H9 (cell line): ENCODE data around the gene GGT1. TPM values are rescaled to one million over a fixed set of nuclear protein-coding genes. Genes with fewer than 3 reads are reported as not detected.
"Not testable (repeated sequence)": the region's sequence is repeated elsewhere in the genome, so short reads cannot be mapped to it uniquely, and the experiment has no call there.

ENCODE experiments used
- DNase-seq: peaks from one replicate; pipeline ENCODE4 v3.0.0-alpha.2; 2017
- H2AFZ ChIP-seq: one replicate; pipeline ENCODE4 v1.6.1; 2013; ENCODE audit warnings: mild to moderate bottlenecking, low read length, control low read depth, moderate library complexity
- H2AK5ac ChIP-seq: 2 replicates; pipeline ENCODE4 v1.6.1; 2013; ENCODE audit warnings: low read length, control low read depth, mixed read lengths; ENCODE audit not compliant: insufficient read length
- H2BK120ac ChIP-seq: one replicate; pipeline ENCODE4 v1.6.1; 2013; ENCODE audit warnings: low read depth, mild to moderate bottlenecking, low read length, control low read depth, inconsistent platforms; ENCODE audit not compliant: poor library complexity, severe bottlenecking
- H2BK12ac ChIP-seq: 2 replicates; pipeline ENCODE4 v1.6.1; 2013; ENCODE audit warnings: low read length, control low read depth, mixed read lengths, low read depth; ENCODE audit not compliant: insufficient read length
- H2BK15ac ChIP-seq: 2 replicates; pipeline ENCODE4 v1.6.1; 2013; ENCODE audit warnings: low read depth, low read length, control low read depth
- H2BK20ac ChIP-seq: one replicate; pipeline ENCODE4 v1.6.1; 2013; ENCODE audit warnings: low read depth, mild to moderate bottlenecking, low read length, control low read depth, inconsistent platforms; ENCODE audit not compliant: poor library complexity, severe bottlenecking
- H2BK5ac ChIP-seq: 2 replicates; pipeline ENCODE4 v1.6.1; 2013; ENCODE audit warnings: low read length, control low read depth, mixed read lengths; ENCODE audit not compliant: insufficient read length
- H3K14ac ChIP-seq: 2 replicates; pipeline ENCODE4 v1.6.1; 2013; ENCODE audit warnings: low read length, control low read depth; ENCODE audit not compliant: insufficient read depth
- H3K18ac ChIP-seq: 2 replicates; pipeline ENCODE4 v1.6.1; 2013; ENCODE audit warnings: low read depth, mild to moderate bottlenecking, mixed read lengths, low read length, control low read depth; ENCODE audit not compliant: insufficient read length
- H3K23ac ChIP-seq: 2 replicates; pipeline ENCODE4 v1.6.1; 2013; ENCODE audit warnings: low read length, control low read depth, mixed read lengths, low read depth; ENCODE audit not compliant: insufficient read length
- H3K23me2 ChIP-seq: 2 replicates; pipeline ENCODE4 v1.6.1; 2013; ENCODE audit warnings: low read depth, mild to moderate bottlenecking, mixed read lengths, low read length, control low read depth; ENCODE audit not compliant: insufficient read length, poor library complexity, severe bottlenecking
- H3K27ac ChIP-seq: 2 replicates; pipeline ENCODE4 v1.5.1; 2013; ENCODE audit warnings: low read length, control low read depth, mixed read lengths, low read depth; ENCODE audit not compliant: insufficient read length
- H3K27me3 ChIP-seq: 2 replicates; pipeline ENCODE4 v1.6.1; 2013; ENCODE audit warnings: low read length, control low read depth, inconsistent platforms; ENCODE audit not compliant: insufficient read depth
- H3K4ac ChIP-seq: 2 replicates; pipeline ENCODE4 v1.6.1; 2013; ENCODE audit warnings: low read depth, mild to moderate bottlenecking, control low read depth, inconsistent platforms, low read length, moderate library complexity
- H3K4me1 ChIP-seq: 2 replicates; pipeline ENCODE4 v1.6.1; 2013; ENCODE audit warnings: low read length, control low read depth, inconsistent platforms; ENCODE audit not compliant: insufficient read depth
- H3K4me2 ChIP-seq: 2 replicates; pipeline ENCODE4 v1.6.1; 2013; ENCODE audit warnings: low read length, control low read depth, mixed read lengths; ENCODE audit not compliant: insufficient read length, insufficient read depth
- H3K56ac ChIP-seq: 2 replicates; pipeline ENCODE4 v1.6.1; 2013; ENCODE audit warnings: low read depth, mild to moderate bottlenecking, mixed read lengths, low read length, control low read depth; ENCODE audit not compliant: insufficient read length
- H3K79me1 ChIP-seq: 2 replicates; pipeline ENCODE4 v1.6.1; 2013; ENCODE audit warnings: low read depth, mild to moderate bottlenecking, moderate library complexity, low read length, control low read depth, inconsistent platforms; ENCODE audit not compliant: insufficient read depth, poor library complexity, severe bottlenecking
- H3K79me2 ChIP-seq: 2 replicates; pipeline ENCODE4 v1.6.1; 2013; ENCODE audit warnings: low read length, control low read depth, inconsistent platforms; ENCODE audit not compliant: insufficient read depth
- H3K9ac ChIP-seq: 2 replicates; pipeline ENCODE4 v1.6.1; 2013; ENCODE audit warnings: low read length, control low read depth, mixed read lengths; ENCODE audit not compliant: insufficient read length; ENCODE audit errors: extremely low read depth
- H3K9me3 ChIP-seq: one replicate; pipeline ENCODE4 v1.6.1; 2013; ENCODE audit warnings: low read depth, low read length, inconsistent platforms; ENCODE audit not compliant: control insufficient read depth
- H3T11ph ChIP-seq: one replicate; pipeline ENCODE4 v1.6.1; 2013; ENCODE audit warnings: mild to moderate bottlenecking, low read length, control low read depth, inconsistent platforms
- H4K20me1 ChIP-seq: one replicate; pipeline ENCODE4 v1.6.1; 2013; ENCODE audit not compliant: control insufficient read depth, insufficient read length, insufficient read depth
- H4K5ac ChIP-seq: 2 replicates; pipeline ENCODE4 v1.6.1; 2013; ENCODE audit warnings: low read depth, mild to moderate bottlenecking, mixed read lengths, low read length, control low read depth; ENCODE audit not compliant: insufficient read length
- H4K8ac ChIP-seq: replicated peaks from 2 replicates; pipeline ENCODE4 v1.6.1; 2013; ENCODE audit warnings: low read length, control low read depth, mixed read lengths, low read depth; ENCODE audit not compliant: insufficient read length
- H4K91ac ChIP-seq: 2 replicates; pipeline ENCODE4 v1.6.1; 2013; ENCODE audit warnings: low read depth, mild to moderate bottlenecking, moderate library complexity, mixed read lengths, low read length, control low read depth; ENCODE audit not compliant: insufficient read length
- H3K27ac Mint-ChIP-seq, 3 experiments: 2 replicates in 2 of 3; 3 replicates in 1 of 3; pipeline ENCODE4 v1.8.0; 2020 to 2021; ENCODE audit warnings: mixed read lengths in 3 of 3, mild to moderate bottlenecking in 1 of 3, moderate library complexity in 1 of 3
- H3K27me3 Mint-ChIP-seq: 2 replicates; pipeline ENCODE4 v1.8.0; 2021; ENCODE audit warnings: low read depth, mild to moderate bottlenecking, moderate library complexity, mixed read lengths
- H3K36me3 Mint-ChIP-seq, 3 experiments: 2 replicates in 2 of 3; 3 replicates in 1 of 3; pipeline ENCODE4 v1.8.0; 2020 to 2021; ENCODE audit warnings: low read depth in 3 of 3, mixed read lengths in 3 of 3; ENCODE audit not compliant: insufficient read depth in 1 of 3
- H3K4me1 Mint-ChIP-seq, 2 experiments: 2 replicates each; pipeline ENCODE4 v1.8.0; 2020; ENCODE audit warnings: mixed read lengths in 2 of 2
- H3K4me3 Mint-ChIP-seq, 2 experiments: 2 replicates in 1 of 2; 3 replicates in 1 of 2; pipeline ENCODE4 v1.8.0; 2020 to 2021; ENCODE audit warnings: mild to moderate bottlenecking in 2 of 2, mixed read lengths in 2 of 2, moderate library complexity in 1 of 2
- H3K9me3 Mint-ChIP-seq, 2 experiments: 2 replicates in 1 of 2; 3 replicates in 1 of 2; pipeline ENCODE4 v1.8.0; 2020; ENCODE audit warnings: mild to moderate bottlenecking in 2 of 2, mixed read lengths in 2 of 2, moderate library complexity in 1 of 2
- WGBS: extraction: QIAGEN DNeasy Blood & Tissue Kit; methylation state at CpG from one replicate; pipeline ENCODE4 v1.1.7; 2013; ENCODE audit warnings: missing lambda C conversion rate, low lambda C conversion rate, mixed read lengths; ENCODE audit not compliant: insufficient read length; ENCODE audit errors: extremely low coverage; 5-methylcytosine and 5-hydroxymethylcytosine counted together
- total RNA-seq: library from RNA; stranded (reverse); gene quantifications from 2 replicates; pipeline ENCODE4 v1.2.1, GENCODE V29; 2021
- TF ChIP-seq, protein P1 (sequence below): fragments of 200-600 bp; sonication (generic); conservative IDR thresholded peaks from 3 replicates; pipeline ENCODE4 v1.8.0; 2021; ENCODE audit warnings: antibody characterized with exemption, mild to moderate bottlenecking

The GGT1 gene
- total RNA-seq, 1 experiment from 2014 or later = 20.5 TPM

- Histone ChIP-seq H4K91ac (no peak overlapping the region), H4K20me1 (no peaks in the 10 kb centered on the region), H3K27me3 (no peaks in the 10 kb centered on the region), H2AFZ (no peak overlapping the region), H3K23ac (no peak overlapping the region), H3K4ac (no peak overlapping the region), H3K4me2 (no peak overlapping the region), H4K8ac (no peak overlapping the region), H2BK20ac (no peak overlapping the region), H3K56ac (no peak overlapping the region), H3K4me1 (no peaks in the 10 kb centered on the region; the same call in 1 of the 2 replicates), H4K5ac (no peak overlapping the region), H3K14ac (no peak overlapping the region), H3K79me1 (no peaks in the 10 kb centered on the region), H3K18ac (no peak overlapping the region), H3K9me3 (no peaks in the 10 kb centered on the region), H2BK120ac (no peak overlapping the region), H3K79me2 (no peaks in the 10 kb centered on the region), H3T11ph (no peak overlapping the region), H3K9ac (no peak overlapping the region), H2BK5ac (no peak overlapping the region), H3K23me2 (no peaks in the 10 kb centered on the region), H3K27ac (no peak overlapping the region), H2BK15ac (no peak overlapping the region), H2AK5ac (no peak overlapping the region), H2BK12ac (no peak overlapping the region)
- H3K27me3 Mint-ChIP-seq = no peaks in the 10 kb centered on the region
- no CpG with 5 or more reads among the region's 12 CpGs for WGBS
- TF ChIP-seq, protein P1, sequence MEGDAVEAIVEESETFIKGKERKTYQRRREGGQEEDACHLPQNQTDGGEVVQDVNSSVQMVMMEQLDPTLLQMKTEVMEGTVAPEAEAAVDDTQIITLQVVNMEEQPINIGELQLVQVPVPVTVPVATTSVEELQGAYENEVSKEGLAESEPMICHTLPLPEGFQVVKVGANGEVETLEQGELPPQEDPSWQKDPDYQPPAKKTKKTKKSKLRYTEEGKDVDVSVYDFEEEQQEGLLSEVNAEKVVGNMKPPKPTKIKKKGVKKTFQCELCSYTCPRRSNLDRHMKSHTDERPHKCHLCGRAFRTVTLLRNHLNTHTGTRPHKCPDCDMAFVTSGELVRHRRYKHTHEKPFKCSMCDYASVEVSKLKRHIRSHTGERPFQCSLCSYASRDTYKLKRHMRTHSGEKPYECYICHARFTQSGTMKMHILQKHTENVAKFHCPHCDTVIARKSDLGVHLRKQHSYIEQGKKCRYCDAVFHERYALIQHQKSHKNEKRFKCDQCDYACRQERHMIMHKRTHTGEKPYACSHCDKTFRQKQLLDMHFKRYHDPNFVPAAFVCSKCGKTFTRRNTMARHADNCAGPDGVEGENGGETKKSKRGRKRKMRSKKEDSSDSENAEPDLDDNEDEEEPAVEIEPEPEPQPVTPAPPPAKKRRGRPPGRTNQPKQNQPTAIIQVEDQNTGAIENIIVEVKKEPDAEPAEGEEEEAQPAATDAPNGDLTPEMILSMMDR = no peak
- H3K4me1 Mint-ChIP-seq = peaks cover 29 to 34% of the 10 kb centered on the region in 2 experiments
- no peak overlapping the region for H3K4me3 Mint-ChIP-seq
- H3K27ac Mint-ChIP-seq = no peak overlapping the region
- no peak for DNase-seq
- no peaks in the 10 kb centered on the region for H3K36me3 Mint-ChIP-seq
- H3K9me3 Mint-ChIP-seq = no peaks in the 10 kb centered on the region
Observed at GRCh38 chr22:24601217-24602104, 1.5 kb upstream of the GGT1 start.

DNA sequence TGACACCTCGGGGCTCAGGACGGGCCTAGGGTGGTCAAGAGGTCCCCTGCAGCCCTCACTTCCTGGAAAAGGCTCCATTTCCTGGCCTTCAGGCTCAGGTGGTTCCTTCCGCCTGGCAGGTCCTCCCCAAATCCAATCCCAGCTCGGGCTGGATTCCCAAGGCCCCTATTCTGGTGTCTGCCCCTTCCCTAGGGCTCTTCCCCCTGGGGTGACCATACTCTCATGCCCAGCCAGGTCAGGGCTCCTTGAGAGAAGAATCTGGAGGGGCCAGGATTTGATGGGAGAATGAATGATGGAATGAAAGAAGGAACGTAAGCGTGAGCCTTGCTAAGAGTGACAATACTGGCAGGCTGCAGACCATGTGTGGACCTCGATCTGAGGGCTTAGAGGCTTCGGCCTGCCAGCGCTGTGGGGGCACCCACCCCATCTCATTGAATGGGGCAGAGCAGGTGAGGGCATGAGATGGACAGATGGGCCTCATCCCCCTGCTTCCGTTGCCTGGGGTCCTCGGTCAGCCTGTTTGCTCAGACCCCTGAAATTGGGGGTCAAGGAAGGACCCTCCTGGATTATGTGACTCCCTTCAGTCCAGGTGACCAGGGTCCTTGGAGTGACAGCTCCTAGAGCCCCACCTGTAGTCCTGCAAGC, 766 bp upstream of the GGT1 start:
- H3K4ac ChIP-seq, H3K18ac ChIP-seq, H3K27ac ChIP-seq, H2BK12ac ChIP-seq, H3K4me1 ChIP-seq, H3K23me2 ChIP-seq, H2BK5ac ChIP-seq, H3K36me3 Mint-ChIP-seq, H3K79me1 ChIP-seq, H4K20me1 ChIP-seq, H3K9me3 Mint-ChIP-seq, H2BK20ac ChIP-seq, H3K27me3 ChIP-seq, H3K56ac ChIP-seq, H3K27ac Mint-ChIP-seq, H3K23ac ChIP-seq, DNase-seq, H2BK15ac ChIP-seq, H3K9ac ChIP-seq, H4K8ac ChIP-seq, H3K27me3 Mint-ChIP-seq, H2AK5ac ChIP-seq, H2BK120ac ChIP-seq, H2AFZ ChIP-seq, H4K5ac ChIP-seq, H3K9me3 ChIP-seq, H3K4me3 Mint-ChIP-seq, H3K14ac ChIP-seq, H4K91ac ChIP-seq, H3K4me2 ChIP-seq, H3T11ph ChIP-seq, H3K79me2 ChIP-seq: not testable (repeated sequence)
- H3K4me1 Mint-ChIP-seq = peaks cover 29 to 34% of the 10 kb centered on the region in 2 experiments
- no CpG with 5 or more reads among the region's 11 CpGs for WGBS
